HK-2 (cell line): ENCODE measurements around the gene TNNI3.
"Not testable (repeated sequence)": the region's sequence is repeated elsewhere in the genome, so short reads cannot be mapped to it uniquely, and the experiment has no call there.

Experiments used
- DNase-seq: peaks from one replicate; pipeline ENCODE4 v3.0.0-alpha.2; 2018; ENCODE audit not compliant: unreplicated experiment

TNNI3 gene

GRCh38 chr19:55113570-55114039 lies 43.9 kb downstream of the TNNI3 start:
- peak; percentile 96 for DNase-seq

DNA sequence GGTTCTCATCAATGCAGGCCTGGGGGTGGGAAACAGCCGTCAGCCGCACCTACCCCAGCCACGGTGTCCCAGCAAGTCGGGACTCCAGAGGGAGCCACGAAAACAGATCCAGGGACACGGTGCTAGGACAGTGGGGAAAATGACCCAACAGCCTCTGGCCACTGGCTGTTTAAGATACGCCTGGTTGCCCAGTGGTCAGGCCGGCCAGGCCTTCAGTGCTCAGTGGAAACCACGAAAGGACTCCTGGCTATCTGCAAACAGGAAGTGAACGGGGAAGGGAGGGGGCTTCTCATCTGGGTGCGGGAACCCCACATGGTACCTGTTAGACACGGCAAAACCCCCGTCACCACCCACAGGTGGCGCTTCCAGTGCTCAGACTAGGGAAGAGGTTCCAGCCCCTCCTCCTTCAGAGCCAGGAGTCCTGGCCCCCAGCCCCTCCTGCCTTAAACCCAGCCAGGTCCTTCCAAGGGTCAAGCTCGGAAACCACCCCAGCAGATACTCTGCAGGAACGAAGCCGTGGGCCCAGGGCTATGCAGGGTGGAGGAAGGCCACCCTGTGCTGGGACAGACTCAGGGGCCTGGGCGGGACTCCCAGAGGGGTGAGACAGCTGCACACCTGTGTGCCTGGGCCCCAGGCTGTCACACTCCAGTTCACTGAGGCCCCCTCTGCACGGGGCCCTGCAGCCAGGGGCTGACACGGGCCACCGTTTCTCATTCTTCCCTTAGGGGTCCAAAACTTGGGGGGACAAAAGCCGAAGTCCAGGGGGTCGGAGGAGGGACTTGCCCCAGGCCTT lies 44.6 kb downstream of the TNNI3 start:
- DNase-seq: peak; percentile 67

- DNase-seq: no peak
These were observed 45.2 kb downstream of the TNNI3 start for GRCh38 chr19:55112246-55112776.

- DNase-seq: no peak
These were observed 46.2 kb downstream of the TNNI3 start for GRCh38 chr19:55111238-55111831.

- no peak for DNase-seq
These were observed 47.8 kb downstream of the TNNI3 start for GRCh38 chr19:55109527-55110291.

- DNase-seq: not testable (repeated sequence)
These were observed 50.3 kb downstream of the TNNI3 start for GRCh38 chr19:55107252-55107651.

GRCh38 chr19:55106591-55106990 lies 50.9 kb downstream of the TNNI3 start:
- no peak for DNase-seq

GRCh38 chr19:55105237-55105636 lies 52.3 kb downstream of the TNNI3 start:
- DNase-seq: no peak

- DNase-seq: no peak
These were observed 54.3 kb downstream of the TNNI3 start for GRCh38 chr19:55103190-55103589.
